Measurements from ENCODE around the gene GUF1. TPM values are rescaled to one million over a fixed set of nuclear protein-coding genes. Genes with fewer than 3 reads are reported as not detected.
"Not testable (repeated sequence)": the region's sequence is repeated elsewhere in the genome, so short reads cannot be mapped to it uniquely, and the experiment has no call there.

Gene GUF1
- total RNA-seq, 1 donor from 2014 or later = 21.9 TPM

GRCh38 chr4:44675366-44675765, 2.9 kb upstream of the GUF1 start:
- intact Hi-C loops (cut with DNase I) = loop anchor here (10.0 kb wide), 1 partner anchor 49 kb away; the partner anchor contains the start of gene GNPDA2
- ATAC-seq (no peak), DNase-seq (ENCODE audit: missing footprints) (no peak)

GRCh38 chr4:44679060-44679459, 840 bp downstream of the GUF1 start:
- intact Hi-C loops (cut with DNase I) = loop anchor here (10.0 kb wide), 1 partner anchor 46 kb away; the partner anchor contains the start of gene GNPDA2
- DNase-seq (ENCODE audit: missing footprints) (no peak), ATAC-seq (no peak)

GRCh38 chr4:44684648-44685047, 6.4 kb downstream of the GUF1 start:
- intact Hi-C loops (cut with DNase I) = no loop called here
- no peak for ATAC-seq
- DNase-seq (ENCODE audit: missing footprints) = no peak

- intact Hi-C loops (cut with DNase I) = no loop called here
- ATAC-seq = no peak
Observed at GRCh38 chr4:44700427-44700826, 22.2 kb downstream of the GUF1 start.

GRCh38 chr4:44701037-44701436, 22.8 kb downstream of the GUF1 start:
- ATAC-seq = no peak
- intact Hi-C loops (cut with DNase I) = no loop called here
- DNase-seq (ENCODE audit: missing footprints) = no peak

More at GRCh38 chr4:44700427-44700826, 22.2 kb downstream of the GUF1 start:
- DNase-seq (ENCODE audit: missing footprints) = no peak

GRCh38 chr4:44704673-44705072, 26.5 kb downstream of the GUF1 start:
- DNase-seq (ENCODE audit: missing footprints) (no peak), ATAC-seq (no peak)
- intact Hi-C loops (cut with DNase I) = no loop called here

- ATAC-seq (no peak), DNase-seq (ENCODE audit: missing footprints) (no peak)
- intact Hi-C loops (cut with DNase I) = no loop called here
Observed at GRCh38 chr4:44713125-44713524, 34.9 kb downstream of the GUF1 start.

GRCh38 chr4:44716597-44716996, 38.4 kb downstream of the GUF1 start:
- ATAC-seq (no peak), DNase-seq (ENCODE audit: missing footprints) (no peak)
- intact Hi-C loops (cut with DNase I) = no loop called here

GRCh38 chr4:44720371-44720770, 42.2 kb downstream of the GUF1 start:
- intact Hi-C loops (cut with DNase I) = loop anchor here (10.0 kb wide), 1 partner anchor 46 kb away; the partner anchor contains the start of gene GUF1

GRCh38 chr4:44722001-44722400, 43.8 kb downstream of the GUF1 start:
- DNase-seq (ENCODE audit: missing footprints) = no peak
- intact Hi-C loops (cut with DNase I) = loop anchor here (10.0 kb wide), 1 partner anchor 47 kb away; the partner anchor contains the start of gene GUF1
- ATAC-seq = no peak

More at GRCh38 chr4:44720371-44720770, 42.2 kb downstream of the GUF1 start:
- DNase-seq (ENCODE audit: missing footprints) = no peak
- no peak for ATAC-seq

GRCh38 chr4:44725166-44725565, 46.9 kb downstream of the GUF1 start:
- ATAC-seq = no peak
- no peak for DNase-seq (ENCODE audit: missing footprints)
- intact Hi-C loops (cut with DNase I) = loop anchor here (10.0 kb wide), 1 partner anchor 50 kb away; the partner anchor contains the start of gene GUF1

- DNase-seq (ENCODE audit: missing footprints) (no peak), ATAC-seq (peak; percentile 20)
- intact Hi-C loops (cut with DNase I) = loop anchor here (10.0 kb wide), 1 partner anchor 51 kb away; the partner anchor contains the start of gene GUF1
Observed at GRCh38 chr4:44725726-44726037, 47.5 kb downstream of the GUF1 start.

- intact Hi-C loops (cut with DNase I) = loop anchor here (10.0 kb wide), 1 partner anchor 51 kb away; the partner anchor contains the start of gene GUF1
- DNase-seq (ENCODE audit: missing footprints) (peak; percentile 95), ATAC-seq (peak; percentile 99)
Observed at GRCh38 chr4:44726038-44726871, 48.0 kb downstream of the GUF1 start, which contains the start of gene GNPDA2. GNPDA2 (minus strand) TSS chr4:44726556; CDS start chr4:44722207, 4,349 bp downstream.

- no peak for DNase-seq (ENCODE audit: missing footprints)
- ATAC-seq = no peak
- intact Hi-C loops (cut with DNase I) = loop anchor here (10.0 kb wide), 1 partner anchor 53 kb away; the partner anchor contains the start of gene GUF1
Observed at GRCh38 chr4:44727471-44727870, 49.3 kb downstream of the GUF1 start.

GRCh38 chr4:44728694-44729093, 50.5 kb downstream of the GUF1 start:
- not testable (repeated sequence) for ATAC-seq; DNase-seq (ENCODE audit: missing footprints)
- intact Hi-C loops (cut with DNase I) = loop anchor here (10.0 kb wide), 1 partner anchor 54 kb away; the partner anchor contains the start of gene GUF1

GRCh38 chr4:44736900-44737299, 58.7 kb downstream of the GUF1 start:
- no peak for DNase-seq (ENCODE audit: missing footprints)
- ATAC-seq = no peak
- intact Hi-C loops (cut with DNase I) = no loop called here

GRCh38 chr4:44738615-44739014, 60.4 kb downstream of the GUF1 start:
- ATAC-seq (no peak), DNase-seq (ENCODE audit: missing footprints) (no peak)
- intact Hi-C loops (cut with DNase I) = no loop called here

GRCh38 chr4:44740201-44740600, 62.0 kb downstream of the GUF1 start:
- intact Hi-C loops (cut with DNase I) = no loop called here
- DNase-seq (ENCODE audit: missing footprints) = no peak
- ATAC-seq = no peak
